ENCODE results near the gene FKBP5.
"Not testable (repeated sequence)": the region's sequence is repeated elsewhere in the genome, so short reads cannot be mapped to it uniquely, and the experiment has no call there.

Gene FKBP5

GRCh38 chr6:35723587-35723986 lies 34.9 kb upstream of the FKBP5 start:
- DNase-seq, result no peak

GRCh38 chr6:35722121-35722761 lies 33.5 kb upstream of the FKBP5 start:
- DNase-seq, result no peak

- peak in 1 of 2 donors; percentile 47 for DNase-seq
These were observed 31.4 kb upstream of the FKBP5 start for GRCh38 chr6:35719830-35720733.

- DNase-seq, result no peak
These were observed 30.7 kb upstream of the FKBP5 start for GRCh38 chr6:35719404-35719829.

- DNase-seq, result peak; percentile 35 to 52
These were observed 30.2 kb upstream of the FKBP5 start for GRCh38 chr6:35718911-35719381.

- no peak for DNase-seq
These were observed 29.6 kb upstream of the FKBP5 start for GRCh38 chr6:35718375-35718736.

GRCh38 chr6:35717449-35718374 lies 29.0 kb upstream of the FKBP5 start:
- DNase-seq, result no peak

GRCh38 chr6:35716798-35717197 lies 28.1 kb upstream of the FKBP5 start:
- DNase-seq, result no peak

- no peak for DNase-seq
These were observed 24.5 kb upstream of the FKBP5 start for GRCh38 chr6:35713006-35713767.

GRCh38 chr6:35711731-35712130 lies 23.0 kb upstream of the FKBP5 start:
- DNase-seq, result no peak

- DNase-seq, result peak; percentile 35 to 50
These were observed 21.6 kb upstream of the FKBP5 start for GRCh38 chr6:35710241-35710847.

GRCh38 chr6:35708585-35708984 lies 19.9 kb upstream of the FKBP5 start:
- DNase-seq, result no peak

- DNase-seq, result no peak
These were observed 19.1 kb upstream of the FKBP5 start for GRCh38 chr6:35707714-35708407.

GRCh38 chr6:35706468-35706867 lies 17.8 kb upstream of the FKBP5 start:
- no peak for DNase-seq

- no peak for DNase-seq
These were observed 14.8 kb upstream of the FKBP5 start for GRCh38 chr6:35703554-35703953.

- no peak for DNase-seq
These were observed 10.1 kb upstream of the FKBP5 start for GRCh38 chr6:35698858-35699257.

- not testable (repeated sequence) for DNase-seq
These were observed 9.7 kb upstream of the FKBP5 start for GRCh38 chr6:35698430-35698829.

GRCh38 chr6:35694462-35694861 lies 5.7 kb upstream of the FKBP5 start:
- DNase-seq, result no peak

- DNase-seq, result no peak
These were observed 2.5 kb upstream of the FKBP5 start for GRCh38 chr6:35691027-35691824.

- DNase-seq, result no peak
These were observed 1.8 kb upstream of the FKBP5 start for GRCh38 chr6:35690484-35690883.

Data from stimulated activated CD4-positive, alpha-beta T cell treated with anti-CD3 and anti-CD28 coated beads, Interleukin-2, amount 100 ng/mL, for 24 hours (primary cell).